PC-3 (cell line): ENCODE results near the gene WSCD2. TPM values are rescaled to one million over a fixed set of nuclear protein-coding genes. Genes with fewer than 3 reads are reported as not detected.

Experiments
- ATAC-seq: fragments of 200-7000 bp; cut with Tn5 transposase; 2 replicates; pipeline ENCODE4 v1.9.1; 2020; ENCODE audit warnings: mild to moderate bottlenecking, moderate library complexity
- BruUV-seq: library from RNA; stranded (reverse); fragments of 400-500 nt; replicated peaks from 2 replicates; lab custom pipeline; 2021; lab: Mats Ljungman, UMichigan
- CTCF ChIA-PET: fragments of 300-600 bp; sonication (Branson Sonifier 250); formaldehyde crosslinking; loops from one replicate; lab custom pipeline; 2022; ENCODE audit warnings: antibody characterized with exemption; lab: Charles Lee
- POLR2A ChIA-PET: fragments of 300-600 bp; sonication (Branson Sonifier 250); formaldehyde crosslinking; loops from one replicate; lab custom pipeline; 2022; ENCODE audit warnings: antibody characterized with exemption; ENCODE audit not compliant: unreplicated experiment; lab: Charles Lee
- DNase-seq: peaks from one replicate; pipeline ENCODE4 v3.0.0-alpha.2; 2015
- H2AFZ ChIP-seq: fragments of 300-600 bp; sonication (generic); 2 replicates; pipeline ENCODE4 v1.6.0; 2016; ENCODE audit warnings: antibody characterized with exemption, low read length
- H3F3A ChIP-seq: fragments of 300-600 bp; sonication (generic); one replicate; pipeline ENCODE4 v1.6.0; 2017; ENCODE audit warnings: antibody characterized with exemption, low read length, control low read depth, mild to moderate bottlenecking; ENCODE audit not compliant: unreplicated experiment
- H3K27ac ChIP-seq: fragments of 300-600 bp; sonication (generic); 2 replicates; pipeline ENCODE4 v1.5.1; 2016; ENCODE audit warnings: mild to moderate bottlenecking, low read length
- H3K27me3 ChIP-seq: fragments of 300-600 bp; sonication (generic); 2 replicates; pipeline ENCODE4 v1.6.1; 2016; ENCODE audit warnings: low read length, mixed read lengths
- H3K36me3 ChIP-seq: fragments of 300-600 bp; sonication (generic); 2 replicates; pipeline ENCODE4 v1.6.1; 2016; ENCODE audit warnings: low read depth, mixed run types, low read length, mixed read lengths
- H3K4me1 ChIP-seq: fragments of 300-600 bp; sonication (generic); 2 replicates; pipeline ENCODE4 v1.5.1; 2016; ENCODE audit warnings: low read length; ENCODE audit not compliant: insufficient read depth
- H3K4me2 ChIP-seq: fragments of 300-600 bp; sonication (generic); 2 replicates; pipeline ENCODE4 v1.6.0; 2016; ENCODE audit warnings: low read length
- H3K4me3 ChIP-seq: fragments of 300-600 bp; sonication (generic); 2 replicates; pipeline ENCODE4 v1.5.1; 2016; ENCODE audit warnings: mild to moderate bottlenecking, low read length, mixed read lengths
- H3K79me2 ChIP-seq: fragments of 300-600 bp; sonication (generic); 2 replicates; pipeline ENCODE4 v1.6.1; 2017; ENCODE audit warnings: low read length, mixed read lengths
- H3K9ac ChIP-seq: fragments of 300-600 bp; sonication (generic); 2 replicates; pipeline ENCODE4 v1.6.0; 2016; ENCODE audit warnings: mild to moderate bottlenecking, low read length
- H3K9me2 ChIP-seq: fragments of 300-600 bp; sonication (generic); replicated peaks from 2 replicates; pipeline ENCODE4 v1.6.1; 2016; ENCODE audit warnings: mixed run types, low read length, mixed read lengths
- H3K9me3 ChIP-seq: fragments of 300-600 bp; sonication (generic); 2 replicates; pipeline ENCODE4 v1.6.1; 2016; ENCODE audit warnings: low read length, mixed read lengths
- H4K20me1 ChIP-seq: fragments of 300-600 bp; sonication (generic); 2 replicates; pipeline ENCODE4 v1.6.1; 2016; ENCODE audit warnings: low read length, mixed read lengths
- EZH2 ChIP-seq: fragments of 300-600 bp; sonication (generic); IDR thresholded peaks from one replicate; pipeline ENCODE4 v1.6.1; 2017; ENCODE audit warnings: antibody characterized with exemption, mild to moderate bottlenecking, low read length; ENCODE audit not compliant: unreplicated experiment
- EZH2phosphoT487 ChIP-seq: fragments of 300-600 bp; sonication (generic); IDR thresholded peaks from 2 replicates; pipeline ENCODE4 v1.6.1; 2018; ENCODE audit warnings: mild to moderate bottlenecking, antibody characterized with exemption, low read length, borderline replicate concordance
- intact Hi-C: fragments of 100-400 bp; cut with micrococcal nuclease; formaldehyde crosslinking; loops from 2 replicates; pipeline ENCODE4 v1.9.0; 2023
- total RNA-seq: library from RNA; depleted of rRNA; stranded (reverse); fragments of >200 nt; gene quantifications from 2 replicates; pipeline ENCODE4 v1.2.3, GENCODE V29; 2014
- TF ChIP-seq, protein P1 (sequence below): fragments of 300-600 bp; sonication (generic); conservative IDR thresholded peaks from 2 replicates; pipeline ENCODE4 v1.5.1; 2017; ENCODE audit warnings: antibody characterized with exemption, low read depth, mild to moderate bottlenecking, low read length

WSCD2 gene
- total RNA-seq, 1 experiment from 2014 or later, result not detected

DNA sequence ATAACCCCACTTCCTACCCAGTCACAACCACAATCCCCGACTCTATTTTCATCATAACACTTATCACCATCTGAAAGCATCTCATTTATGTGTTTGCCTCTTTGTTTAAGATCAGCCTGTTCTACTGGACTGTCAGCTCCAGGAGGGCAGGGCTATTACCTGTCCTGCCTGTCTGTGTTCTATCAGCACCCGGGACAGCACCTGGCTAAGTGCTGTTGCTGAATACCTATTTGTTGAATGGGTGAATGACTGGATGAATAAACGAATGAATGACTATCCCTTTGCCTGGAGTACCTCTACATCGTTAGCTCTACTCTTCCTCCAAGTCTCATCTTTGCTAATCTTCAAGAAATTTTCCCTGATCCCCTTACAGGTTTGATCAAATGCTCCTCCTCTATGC lies 69.0 kb downstream of the WSCD2 start:
- ATAC-seq (no peak), DNase-seq (no peak)
- ChIA-PET POLR2A (no interaction called here), CTCF (no interaction called here)
- Histone ChIP-seq H3K4me3 (no peak overlapping the region), H4K20me1 (no peaks in the 10 kb centered on the region), H3K27ac (no peak overlapping the region), H3K4me1 (no peaks in the 10 kb centered on the region), H3K9me3 (0 out of 2 replicates have a peak, but pooled peaks cover 2% of the 10 kb centered on the region), H3F3A (no peaks in the 10 kb centered on the region), H2AFZ (no peak overlapping the region), H3K9me2 (no peaks in the 10 kb centered on the region), H3K79me2 (no peaks in the 10 kb centered on the region), H3K9ac (no peak overlapping the region), H3K4me2 (no peak overlapping the region), H3K27me3 (peaks cover 7% of the 10 kb centered on the region; the same call in 1 of the 2 replicates), H3K36me3 (no peaks in the 10 kb centered on the region)
- TF ChIP-seq EZH2phosphoT487 (no peak), EZH2 (no peak)
- TF ChIP-seq, protein P1, sequence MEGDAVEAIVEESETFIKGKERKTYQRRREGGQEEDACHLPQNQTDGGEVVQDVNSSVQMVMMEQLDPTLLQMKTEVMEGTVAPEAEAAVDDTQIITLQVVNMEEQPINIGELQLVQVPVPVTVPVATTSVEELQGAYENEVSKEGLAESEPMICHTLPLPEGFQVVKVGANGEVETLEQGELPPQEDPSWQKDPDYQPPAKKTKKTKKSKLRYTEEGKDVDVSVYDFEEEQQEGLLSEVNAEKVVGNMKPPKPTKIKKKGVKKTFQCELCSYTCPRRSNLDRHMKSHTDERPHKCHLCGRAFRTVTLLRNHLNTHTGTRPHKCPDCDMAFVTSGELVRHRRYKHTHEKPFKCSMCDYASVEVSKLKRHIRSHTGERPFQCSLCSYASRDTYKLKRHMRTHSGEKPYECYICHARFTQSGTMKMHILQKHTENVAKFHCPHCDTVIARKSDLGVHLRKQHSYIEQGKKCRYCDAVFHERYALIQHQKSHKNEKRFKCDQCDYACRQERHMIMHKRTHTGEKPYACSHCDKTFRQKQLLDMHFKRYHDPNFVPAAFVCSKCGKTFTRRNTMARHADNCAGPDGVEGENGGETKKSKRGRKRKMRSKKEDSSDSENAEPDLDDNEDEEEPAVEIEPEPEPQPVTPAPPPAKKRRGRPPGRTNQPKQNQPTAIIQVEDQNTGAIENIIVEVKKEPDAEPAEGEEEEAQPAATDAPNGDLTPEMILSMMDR, result no peak
- no TSS peak for BruUV-seq
- intact Hi-C loops, result loop anchor here (10.0 kb wide), 1 partner anchor 203 kb away; no protein-coding TSS in a partner anchor

DNA sequence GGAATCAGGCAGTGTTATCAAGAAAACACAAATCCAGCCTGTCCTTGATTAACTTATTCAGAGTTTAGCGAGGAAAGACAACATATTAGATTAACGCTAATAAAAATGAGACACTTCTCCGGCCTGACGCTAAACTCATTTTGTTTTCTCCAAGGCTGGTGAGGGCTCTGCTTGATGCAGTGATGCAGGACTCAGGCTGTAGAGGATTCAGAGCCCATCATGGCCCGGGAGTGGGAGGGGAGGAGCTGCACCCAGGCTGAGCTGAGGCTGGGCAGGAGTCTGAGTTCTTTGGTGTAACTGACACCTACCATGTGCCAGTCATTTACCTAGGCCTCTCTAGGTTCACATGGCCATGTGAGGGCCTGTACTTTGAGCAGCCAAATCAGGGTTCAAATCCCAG lies 70.0 kb downstream of the WSCD2 start:
- no TSS peak for BruUV-seq
- H3K27ac ChIP-seq, result no peak overlapping the region
- H3K4me1 ChIP-seq, result no peaks in the 10 kb centered on the region
- ATAC-seq, result no peak
- H3K9me3 ChIP-seq, result 0 out of 2 replicates have a peak, but pooled peaks cover 12% of the 10 kb centered on the region
- H3K4me2 ChIP-seq, result no peak overlapping the region
- peaks cover 7% of the 10 kb centered on the region; the same call in 1 of the 2 replicates for H3K27me3 ChIP-seq
- CTCF ChIA-PET, result no interaction called here
- no peaks in the 10 kb centered on the region for H3K36me3 ChIP-seq
- H3K79me2 ChIP-seq, result no peaks in the 10 kb centered on the region
- no peak for DNase-seq
- TF ChIP-seq, protein P1, result no peak
- TF ChIP-seq EZH2phosphoT487 (no peak), EZH2 (no peak)
- H2AFZ ChIP-seq, result no peak overlapping the region
- no peak overlapping the region for H3K9ac ChIP-seq
- intact Hi-C loops, result loop anchor here (10.0 kb wide), 1 partner anchor 204 kb away; no protein-coding TSS in a partner anchor
- H3K4me3 ChIP-seq, result no peak overlapping the region
- no peaks in the 10 kb centered on the region for H3K9me2 ChIP-seq
- POLR2A ChIA-PET, result no interaction called here
- no peaks in the 10 kb centered on the region for H4K20me1 ChIP-seq
- H3F3A ChIP-seq, result no peaks in the 10 kb centered on the region

DNA sequence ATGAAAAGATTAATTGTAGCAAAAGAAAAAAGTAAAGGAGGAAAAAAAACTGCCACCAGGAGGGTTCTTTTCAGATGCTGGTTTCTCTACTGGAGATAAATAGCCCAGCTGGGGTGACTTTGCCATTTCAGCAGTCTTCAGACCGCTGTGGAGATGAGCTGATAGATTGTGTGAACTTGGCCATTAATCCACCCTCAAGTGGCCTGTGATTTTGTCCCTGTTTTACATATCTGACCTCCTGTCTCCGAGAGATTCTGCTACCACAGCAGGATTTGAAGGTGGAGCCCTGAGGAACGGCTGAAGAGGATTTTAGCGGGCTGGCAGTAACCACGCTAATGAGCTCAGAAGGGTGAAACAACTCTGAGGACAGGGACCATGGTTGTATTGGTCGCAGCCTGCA lies 72.7 kb downstream of the WSCD2 start:
- intact Hi-C loops, result no loop called here
- no peak overlapping the region for H3K4me2 ChIP-seq

More for the DNA sequence above, 72.7 kb downstream of the WSCD2 start:
- TF ChIP-seq, protein P1, result no peak
- no peak for TF ChIP-seq EZH2phosphoT487
- TF ChIP-seq EZH2, result no peak
- ATAC-seq (no peak), DNase-seq (no peak)
- POLR2A ChIA-PET, result no interaction called here
- no peak overlapping the region for H3K9ac ChIP-seq
- H4K20me1 ChIP-seq, result no peaks in the 10 kb centered on the region
- no TSS peak for BruUV-seq
- 0 out of 2 replicates have a peak, but pooled peaks cover 12% of the 10 kb centered on the region for H3K9me3 ChIP-seq
- no peaks in the 10 kb centered on the region for H3K79me2 ChIP-seq
- no peak overlapping the region for H2AFZ ChIP-seq
- H3K27me3 ChIP-seq, result peaks cover 32% of the 10 kb centered on the region
- CTCF ChIA-PET, result no interaction called here
- H3K9me2 ChIP-seq, result no peaks in the 10 kb centered on the region
- no peaks in the 10 kb centered on the region for H3K36me3 ChIP-seq
- no peak overlapping the region for H3K4me3 ChIP-seq
- no peaks in the 10 kb centered on the region for H3K4me1 ChIP-seq
- no peaks in the 10 kb centered on the region for H3F3A ChIP-seq
- H3K27ac ChIP-seq, result no peak overlapping the region
